HepG2 (cell line): ENCODE measurements around the gene BTN1A1. TPM values are rescaled to one million over a fixed set of nuclear protein-coding genes. Genes with fewer than 3 reads are reported as not detected.

Experiments used
- AGO2 ChIP-seq: fragments of 200-400 bp; formaldehyde crosslinking; optimal IDR thresholded peaks from 2 replicates; pipeline ENCODE3; 2017; ENCODE audit warnings: mild to moderate bottlenecking, low read depth, low read length, moderate library complexity
- AKAP8 ChIP-seq: sonication (generic); formaldehyde crosslinking; IDR thresholded peaks from 2 replicates; pipeline ENCODE4 v1.5.1; 2020; ENCODE audit warnings: mild to moderate bottlenecking, missing genetic modification reagents
- ATF5 ChIP-seq: sonication (generic); formaldehyde crosslinking; IDR thresholded peaks from 2 replicates; pipeline ENCODE4 v1.4.0; 2020; ENCODE audit warnings: mild to moderate bottlenecking, low read depth, missing genetic modification reagents
- CTCF ChIP-seq: sonication (generic); formaldehyde crosslinking; IDR thresholded peaks from 2 replicates; pipeline ENCODE4 v1.5.0; 2020; ENCODE audit warnings: mild to moderate bottlenecking, missing genetic modification reagents, moderate library complexity
- GATA4 ChIP-seq: sonication (generic); IDR thresholded peaks from 2 replicates; pipeline ENCODE4 v1.6.1; 2016; ENCODE audit warnings: antibody characterized with exemption, low read depth, borderline replicate concordance
- MAX ChIP-seq: IDR thresholded peaks from 2 replicates; pipeline ENCODE4 v1.6.1; 2012; ENCODE audit warnings: inconsistent platforms
- MXD3 ChIP-seq: IDR thresholded peaks from 2 replicates; pipeline ENCODE4 v1.6.1; 2016; ENCODE audit warnings: mild to moderate bottlenecking, missing biosample characterization, missing genetic modification reagents
- SP4 ChIP-seq: sonication (generic); formaldehyde crosslinking; IDR thresholded peaks from 2 replicates; pipeline ENCODE4 v1.8.1; 2023; ENCODE audit warnings: mild to moderate bottlenecking, missing genetic modification reagents
- ZFP91 ChIP-seq: sonication (generic); formaldehyde crosslinking; IDR thresholded peaks from 2 replicates; pipeline ENCODE4 v1.9.0; 2022; ENCODE audit warnings: missing genetic modification reagents, mild to moderate bottlenecking, borderline replicate concordance
- ZNF317 ChIP-seq: sonication (generic); formaldehyde crosslinking; IDR thresholded peaks from 2 replicates; pipeline ENCODE4 v1.5.0; 2020; ENCODE audit warnings: mild to moderate bottlenecking, missing genetic modification reagents
- ZNF383 ChIP-seq: sonication (generic); formaldehyde crosslinking; IDR thresholded peaks from 2 replicates; pipeline ENCODE4 v1.4.0; 2020; ENCODE audit warnings: missing genetic modification reagents, mild to moderate bottlenecking, borderline replicate concordance
- ZNF580 ChIP-seq: IDR thresholded peaks from 2 replicates; pipeline ENCODE4 v1.6.1; 2016; ENCODE audit warnings: low read depth, borderline replicate concordance
- ZNF7 ChIP-seq: IDR thresholded peaks from 2 replicates; pipeline ENCODE4 v1.6.1; 2016; ENCODE audit warnings: missing biosample characterization, missing genetic modification reagents
- ZNF782 ChIP-seq: sonication (generic); formaldehyde crosslinking; IDR thresholded peaks from 2 replicates; pipeline ENCODE4 v1.4.0; 2020; ENCODE audit warnings: missing genetic modification reagents, mild to moderate bottlenecking, borderline replicate concordance
- ZNF788 ChIP-seq: sonication (generic); formaldehyde crosslinking; IDR thresholded peaks from 2 replicates; pipeline ENCODE4 v1.5.0; 2020; ENCODE audit warnings: mild to moderate bottlenecking, missing genetic modification reagents, borderline replicate concordance
- ZSCAN21 ChIP-seq: sonication (generic); formaldehyde crosslinking; IDR thresholded peaks from 2 replicates; pipeline ENCODE4 v1.8.0; 2022; ENCODE audit warnings: mild to moderate bottlenecking, missing genetic modification reagents, moderate library complexity, borderline replicate concordance
- polyA plus RNA-seq, 8 experiments: library from polyadenylated mRNA; depleted of rRNA in 3 of 8; stranded (reverse) in 7 of 8; unstranded in 1 of 8; fragments of >200 nt; fragmentation: Illumina TruSeq in 4 of 8; extraction: Trizol in 4 of 8; gene quantifications; 2 replicates each; pipeline versions ENCODE4 v1.2.1 to v1.2.3, GENCODE V29; 2011 to 2016; ENCODE audit warnings: low read depth in 4 of 8, missing spikeins in 1 of 8, mixed read lengths in 1 of 8; ENCODE audit not compliant: insufficient read depth in 1 of 8
- total RNA-seq, 5 experiments: library from RNA; depleted of rRNA; stranded (reverse); fragments of >200 nt; fragmentation: Illumina TruSeq; extraction: Trizol; gene quantifications; 2 replicates each; pipeline ENCODE4 v1.2.3, GENCODE V29; 2016; ENCODE audit warnings: low read depth in 1 of 5
- TF ChIP-seq, protein P1 (sequence below): fragments of 450-650 bp; IDR thresholded peaks from 2 replicates; pipeline ENCODE4 v1.6.1; 2017
- TF ChIP-seq, protein P2 (sequence below): sonication (generic); formaldehyde crosslinking; IDR thresholded peaks from 2 replicates; pipeline ENCODE4 v1.5.0; 2020; ENCODE audit warnings: missing genetic modification reagents
- TF ChIP-seq, protein P3 (sequence below): sonication (generic); formaldehyde crosslinking; IDR thresholded peaks from 2 replicates; pipeline ENCODE4 v1.5.1; 2020; ENCODE audit warnings: mild to moderate bottlenecking, missing genetic modification reagents, borderline replicate concordance

The BTN1A1 gene
- total and polyA plus RNA-seq, 2 of the 13 experiments (the other 11 are each of a cell fraction or from before 2014, with no cell fraction given), result 0.04 TPM; not detected in 1

GRCh38 chr6:26532699-26533531 lies 32.8 kb downstream of the BTN1A1 start (continued):
- peak; percentile 80; the same call in 1 of the 2 replicates for TF ChIP-seq ZNF788 (CRISPR knock-in tag)
- TF ChIP-seq ATF5 (CRISPR knock-in tag), result no peak
- TF ChIP-seq, protein P1, sequence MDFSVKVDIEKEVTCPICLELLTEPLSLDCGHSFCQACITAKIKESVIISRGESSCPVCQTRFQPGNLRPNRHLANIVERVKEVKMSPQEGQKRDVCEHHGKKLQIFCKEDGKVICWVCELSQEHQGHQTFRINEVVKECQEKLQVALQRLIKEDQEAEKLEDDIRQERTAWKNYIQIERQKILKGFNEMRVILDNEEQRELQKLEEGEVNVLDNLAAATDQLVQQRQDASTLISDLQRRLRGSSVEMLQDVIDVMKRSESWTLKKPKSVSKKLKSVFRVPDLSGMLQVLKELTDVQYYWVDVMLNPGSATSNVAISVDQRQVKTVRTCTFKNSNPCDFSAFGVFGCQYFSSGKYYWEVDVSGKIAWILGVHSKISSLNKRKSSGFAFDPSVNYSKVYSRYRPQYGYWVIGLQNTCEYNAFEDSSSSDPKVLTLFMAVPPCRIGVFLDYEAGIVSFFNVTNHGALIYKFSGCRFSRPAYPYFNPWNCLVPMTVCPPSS, result no peak
- no peak for TF ChIP-seq AKAP8 (CRISPR knock-in tag)
- TF ChIP-seq ZNF7 (CRISPR knock-in tag), result 0 out of 2 replicates have a peak, but pooled peaks have one; percentile 51
- TF ChIP-seq ZNF782 (CRISPR knock-in tag), result no peak
- TF ChIP-seq, protein P2, sequence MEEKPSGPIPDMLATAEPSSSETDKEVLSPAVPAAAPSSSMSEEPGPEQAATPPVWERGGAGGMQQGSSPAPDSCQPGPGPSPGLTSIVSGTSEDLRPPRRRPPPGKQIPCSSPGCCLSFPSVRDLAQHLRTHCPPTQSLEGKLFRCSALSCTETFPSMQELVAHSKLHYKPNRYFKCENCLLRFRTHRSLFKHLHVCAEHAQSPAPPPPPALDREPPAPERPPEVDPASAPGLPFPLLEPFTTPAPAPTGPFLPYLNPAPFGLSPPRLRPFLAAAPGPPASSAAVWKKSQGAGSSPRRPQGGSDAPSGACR, result peak; percentile 29; the same call in 1 of the 2 replicates
- no peak for TF ChIP-seq GATA4
- TF ChIP-seq ZFP91 (CRISPR knock-in tag), result no peak; the same call in 1 of the 2 replicates
- peak; percentile 90 for TF ChIP-seq ZNF580
- TF ChIP-seq MAX, result peak; percentile 60; the same call in 1 of the 2 replicates
- no peak for TF ChIP-seq AGO2
- peak; percentile 62; the same call in 1 of the 2 replicates for TF ChIP-seq SP4 (CRISPR knock-in tag)
- TF ChIP-seq ZSCAN21 (CRISPR knock-in tag), result no peak; the same call in 1 of the 2 replicates
- no peak; the same call in 1 of the 2 replicates for TF ChIP-seq MXD3 (CRISPR knock-in tag)
- TF ChIP-seq, protein P3, sequence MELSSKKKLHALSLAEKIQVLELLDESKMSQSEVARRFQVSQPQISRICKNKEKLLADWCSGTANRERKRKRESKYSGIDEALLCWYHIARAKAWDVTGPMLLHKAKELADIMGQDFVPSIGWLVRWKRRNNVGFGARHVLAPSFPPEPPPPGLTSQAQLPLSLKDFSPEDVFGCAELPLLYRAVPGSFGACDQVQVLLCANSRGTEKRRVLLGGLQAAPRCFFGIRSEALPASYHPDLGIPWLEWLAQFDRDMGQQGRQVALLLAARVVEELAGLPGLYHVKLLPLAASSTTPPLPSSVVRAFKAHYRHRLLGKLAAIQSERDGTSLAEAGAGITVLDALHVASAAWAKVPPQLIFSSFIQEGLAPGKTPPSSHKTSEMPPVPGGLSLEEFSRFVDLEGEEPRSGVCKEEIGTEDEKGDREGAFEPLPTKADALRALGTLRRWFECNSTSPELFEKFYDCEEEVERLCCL (CRISPR knock-in tag), result peak; percentile 27; the same call in 1 of the 2 replicates
- TF ChIP-seq ZNF317 (CRISPR knock-in tag), result peak; percentile 84
- TF ChIP-seq CTCF (CRISPR knock-in tag), result no peak
- 0 out of 2 replicates have a peak, but pooled peaks have one; percentile 50 for TF ChIP-seq ZNF383
